ENCODE results near the gene TRIM6.

TRIM6 gene

GRCh38 chr11:5622802-5623201, 26.4 kb downstream of the TRIM6 start:
- no peak for TF ChIP-seq CTCF (conservative IDR thresholded peaks at IDR 0.05; ENCODE audit: low read depth, low read length)
- DNase-seq (ENCODE audit: low read depth) = no peak
- no peak overlapping the region for H3K4me3 ChIP-seq (ENCODE audit: low read length)

- no peak for TF ChIP-seq CTCF (conservative IDR thresholded peaks at IDR 0.05; ENCODE audit: low read depth, low read length)
- H3K4me3 ChIP-seq (ENCODE audit: low read length) = peak within 1 kb of the TSS; percentile 40
- DNase-seq (ENCODE audit: low read depth) = no peak
These were observed 28.2 kb downstream of the TRIM6 start, which contains the start of gene TRIM34 for GRCh38 chr11:5624489-5625279. TSS of gene TRIM34 (plus strand) at chr11:5625001. CDS start at chr11:5632332, 7,331 bp downstream.

DNA sequence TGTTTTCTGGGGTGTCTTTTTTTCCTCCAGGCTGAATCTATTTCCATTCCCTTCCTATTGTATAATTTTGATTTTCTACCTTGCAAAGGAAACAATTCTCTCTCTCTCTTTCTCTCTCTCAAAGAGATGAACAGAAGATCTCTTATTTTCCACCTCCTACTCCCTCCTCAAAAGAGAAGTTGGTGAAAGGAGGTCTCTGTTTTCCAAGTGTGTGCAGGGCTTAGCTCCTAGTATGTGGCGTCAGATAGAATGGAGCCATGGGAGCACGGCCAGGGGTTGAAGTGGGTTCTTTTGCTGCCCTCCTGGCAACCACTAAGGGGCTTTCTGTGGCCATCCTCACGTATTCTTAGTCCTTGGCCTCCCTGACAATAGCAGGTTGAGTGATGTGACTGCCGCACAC, 28.8 kb downstream of the TRIM6 start:
- no peak for DNase-seq (ENCODE audit: low read depth)
- TF ChIP-seq CTCF (conservative IDR thresholded peaks at IDR 0.05; ENCODE audit: low read depth, low read length) = no peak
- H3K4me3 ChIP-seq (ENCODE audit: low read length) = peak overlapping the region; percentile 40

DNA sequence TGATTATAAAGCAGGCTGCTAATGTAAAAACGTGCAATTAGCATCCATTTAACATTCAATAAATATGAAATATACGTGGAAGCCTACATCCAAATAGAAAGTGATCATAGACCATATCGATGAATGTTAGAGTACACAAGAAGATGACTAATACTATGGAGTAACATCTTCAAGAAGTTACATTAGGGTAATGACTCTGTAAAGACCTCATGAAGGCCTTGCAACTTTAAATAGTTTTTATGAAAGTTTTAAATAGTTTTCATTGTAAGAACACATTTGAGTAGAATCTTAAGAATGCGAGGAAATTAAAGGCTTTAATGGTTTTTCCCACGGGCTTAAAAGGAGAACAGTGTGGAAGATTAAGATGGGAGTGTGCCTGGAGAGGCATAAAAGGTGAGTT, 29.8 kb downstream of the TRIM6 start:
- peak; percentile 50 for DNase-seq (ENCODE audit: low read depth)
- H3K4me3 ChIP-seq (ENCODE audit: low read length) = no peak overlapping the region
- TF ChIP-seq CTCF (conservative IDR thresholded peaks at IDR 0.05; ENCODE audit: low read depth, low read length) = no peak

- no peak overlapping the region for H3K4me3 ChIP-seq (ENCODE audit: low read length)
- TF ChIP-seq CTCF (conservative IDR thresholded peaks at IDR 0.05; ENCODE audit: low read depth, low read length) = no peak
- no peak for DNase-seq (ENCODE audit: low read depth)
These were observed 35.0 kb downstream of the TRIM6 start for GRCh38 chr11:5631417-5631816.

DNA sequence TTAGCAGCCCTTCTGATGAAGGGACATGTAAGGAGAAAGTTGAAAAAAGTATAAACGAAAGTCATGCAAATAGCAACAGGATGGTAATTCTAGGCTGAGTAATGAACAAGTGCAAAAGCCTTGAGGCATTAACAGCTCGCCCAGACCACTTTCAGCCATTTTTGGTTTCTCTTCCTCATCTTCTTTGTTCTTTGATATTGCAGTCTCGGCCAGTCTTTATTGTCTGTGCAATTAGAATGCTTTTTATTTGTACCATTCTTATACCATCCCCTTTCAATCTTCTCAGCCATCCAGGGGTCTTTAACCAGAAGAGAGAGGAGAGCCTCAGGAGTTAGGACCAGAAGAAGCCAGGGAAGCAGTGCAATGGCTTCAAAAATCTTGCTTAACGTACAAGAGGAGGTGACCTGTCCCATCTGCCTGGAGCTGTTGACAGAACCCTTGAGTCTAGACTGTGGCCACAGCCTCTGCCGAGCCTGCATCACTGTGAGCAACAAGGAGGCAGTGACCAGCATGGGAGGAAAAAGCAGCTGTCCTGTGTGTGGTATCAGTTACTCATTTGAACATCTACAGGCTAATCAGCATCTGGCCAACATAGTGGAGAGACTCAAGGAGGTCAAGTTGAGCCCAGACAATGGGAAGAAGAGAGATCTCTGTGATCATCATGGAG, 35.7 kb downstream of the TRIM6 start:
- no peak for TF ChIP-seq CTCF (conservative IDR thresholded peaks at IDR 0.05; ENCODE audit: low read depth, low read length)
- no peak overlapping the region for H3K4me3 ChIP-seq (ENCODE audit: low read length)
- no peak for DNase-seq (ENCODE audit: low read depth)

DNA sequence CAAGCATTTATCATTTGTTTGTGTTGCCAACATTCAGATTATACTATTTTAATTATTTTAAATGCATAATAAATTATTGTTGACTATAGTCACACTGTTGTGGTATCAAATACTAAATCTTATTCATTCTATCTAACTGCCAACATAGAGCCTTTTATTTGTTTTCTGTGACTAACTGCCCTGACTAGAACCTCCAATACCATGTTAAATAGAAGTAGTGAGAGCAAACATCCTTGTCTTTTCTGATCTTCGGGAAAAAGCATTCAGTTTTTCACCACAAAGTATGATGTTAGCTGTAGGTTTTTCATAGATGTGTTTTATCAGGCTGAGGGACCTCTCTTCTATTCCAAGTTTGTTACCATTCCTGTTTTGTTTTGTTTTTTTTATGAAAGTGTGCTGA, 43.5 kb downstream of the TRIM6 start:
- no peak overlapping the region for H3K4me3 ChIP-seq (ENCODE audit: low read length)
- no peak for DNase-seq (ENCODE audit: low read depth)
- TF ChIP-seq CTCF (conservative IDR thresholded peaks at IDR 0.05; ENCODE audit: low read depth, low read length) = no peak
